ENCODE data around the gene OSBPL6.
"Not testable (repeated sequence)": the region's sequence is repeated elsewhere in the genome, so short reads cannot be mapped to it uniquely, and the experiment has no call there.

The OSBPL6 gene

DNA sequence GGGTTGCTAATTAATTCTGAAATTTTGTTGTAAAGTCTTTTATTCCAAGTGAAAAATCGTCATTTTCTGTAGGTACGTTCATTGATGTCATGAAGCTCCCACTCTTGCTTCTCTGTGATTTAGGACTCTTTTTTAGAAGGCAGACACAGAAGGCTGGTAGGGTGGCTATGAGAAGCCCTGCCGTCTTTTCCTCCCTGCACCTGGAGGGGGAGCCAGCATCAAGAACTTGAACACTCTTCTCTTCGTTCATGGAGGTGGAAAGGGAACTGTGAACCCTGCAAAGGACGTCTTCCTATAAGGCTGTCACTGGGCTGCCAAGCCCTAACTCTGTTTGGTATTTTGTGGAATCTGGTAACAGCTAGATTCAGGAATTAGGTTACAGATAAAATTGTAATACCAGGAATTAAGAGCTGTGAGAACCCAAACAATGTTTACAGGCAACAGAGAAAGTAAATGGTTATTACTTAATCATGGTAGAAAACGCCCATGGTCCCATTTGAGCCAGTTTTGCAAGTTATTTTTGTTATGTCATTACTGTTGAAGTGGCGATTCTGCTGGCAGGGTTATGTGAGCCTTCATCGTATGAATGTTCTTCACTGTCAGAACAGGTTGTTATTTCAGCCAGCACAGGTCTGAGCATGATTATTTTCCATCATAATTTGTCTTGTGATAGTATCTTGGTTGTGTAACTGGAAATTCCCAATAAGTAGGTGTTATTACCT is 112.2 kb downstream of the OSBPL6 start:
- no peak for DNase-seq (ENCODE audit: low spot score)

DNA sequence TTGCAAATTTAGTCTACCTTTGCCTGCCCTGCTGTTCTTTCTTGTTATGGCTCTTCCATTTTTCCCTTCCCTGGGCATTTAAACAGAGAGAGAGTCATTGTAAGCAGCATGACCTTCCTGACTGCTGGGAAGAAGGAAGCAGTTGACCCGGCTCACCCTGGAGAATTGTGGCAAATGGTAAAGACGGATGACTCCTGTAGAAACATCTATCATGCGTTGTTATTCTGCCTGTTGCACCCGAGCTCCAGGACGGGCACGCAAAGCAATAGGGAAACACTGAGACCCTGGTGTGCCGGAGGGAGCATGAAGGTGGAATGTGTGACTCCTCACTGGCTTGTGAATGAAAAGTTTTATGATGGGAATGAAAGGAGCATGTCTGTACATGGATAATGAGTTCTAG is 113.3 kb downstream of the OSBPL6 start:
- DNase-seq (ENCODE audit: low spot score) = no peak

DNA sequence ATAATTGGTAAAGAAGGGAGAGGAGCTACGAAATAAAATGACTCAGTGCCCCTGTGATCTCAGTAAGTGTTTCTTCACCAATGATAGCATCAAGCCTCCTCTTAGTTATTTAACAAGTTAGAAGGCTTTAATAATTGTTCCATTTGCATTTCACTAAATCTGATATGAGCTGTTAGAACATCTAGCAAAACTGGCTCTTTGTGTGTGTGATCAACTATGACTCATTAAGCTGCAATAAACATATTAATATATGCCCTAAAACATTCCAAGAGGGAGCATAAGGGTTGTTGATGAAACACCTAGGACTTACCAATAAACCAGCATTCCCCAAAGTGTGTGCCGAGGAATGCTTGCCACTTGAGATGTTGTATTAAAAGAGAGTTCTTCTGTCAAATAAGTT is 115.2 kb downstream of the OSBPL6 start:
- DNase-seq (ENCODE audit: low spot score) = no peak

DNA sequence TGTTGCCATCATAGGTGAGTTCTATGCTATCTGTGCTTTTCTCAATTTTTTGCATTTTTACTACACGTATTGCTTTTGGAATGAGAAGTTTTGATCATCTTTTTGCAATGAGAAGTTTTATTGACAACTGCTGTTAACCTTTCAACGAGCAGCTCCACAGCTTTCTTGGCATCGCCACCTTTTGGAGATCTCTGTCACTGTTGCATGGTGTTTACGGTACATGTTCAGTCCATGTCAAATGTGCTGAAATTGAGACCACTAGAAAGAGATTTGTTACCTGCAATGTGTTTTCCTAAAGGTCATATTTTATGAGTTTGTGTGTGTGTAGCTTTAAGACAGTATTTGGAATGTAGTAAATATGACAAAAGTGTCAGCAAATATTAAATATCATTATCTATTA is 120.8 kb downstream of the OSBPL6 start:
- DNase-seq (ENCODE audit: low spot score) = no peak

DNA sequence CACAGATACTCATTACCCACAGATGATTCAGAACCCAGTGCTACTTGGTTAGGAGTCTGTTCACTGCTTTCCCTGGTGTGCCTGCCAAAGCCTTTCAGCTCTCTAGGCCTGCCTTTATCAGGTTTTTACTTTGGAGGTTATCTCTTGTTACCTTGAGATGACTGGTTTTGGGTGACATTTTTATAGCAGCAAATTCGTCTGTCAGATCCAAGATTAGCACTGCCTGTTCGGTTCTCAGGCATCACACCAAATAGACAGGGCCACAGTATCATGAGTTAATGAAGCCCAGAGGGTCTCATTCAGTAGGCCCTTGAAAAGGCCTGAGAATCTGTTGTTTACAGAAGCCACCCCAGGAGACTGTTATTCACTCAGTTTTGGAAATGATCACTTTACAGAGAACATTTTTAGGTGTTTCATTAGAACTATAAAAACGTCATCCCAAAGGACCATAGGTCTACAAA is 121.2 kb downstream of the OSBPL6 start:
- no peak for DNase-seq (ENCODE audit: low spot score)

- DNase-seq (ENCODE audit: low spot score) = no peak
These were observed 123.5 kb downstream of the OSBPL6 start for GRCh38 chr2:178317811-178318210.

DNA sequence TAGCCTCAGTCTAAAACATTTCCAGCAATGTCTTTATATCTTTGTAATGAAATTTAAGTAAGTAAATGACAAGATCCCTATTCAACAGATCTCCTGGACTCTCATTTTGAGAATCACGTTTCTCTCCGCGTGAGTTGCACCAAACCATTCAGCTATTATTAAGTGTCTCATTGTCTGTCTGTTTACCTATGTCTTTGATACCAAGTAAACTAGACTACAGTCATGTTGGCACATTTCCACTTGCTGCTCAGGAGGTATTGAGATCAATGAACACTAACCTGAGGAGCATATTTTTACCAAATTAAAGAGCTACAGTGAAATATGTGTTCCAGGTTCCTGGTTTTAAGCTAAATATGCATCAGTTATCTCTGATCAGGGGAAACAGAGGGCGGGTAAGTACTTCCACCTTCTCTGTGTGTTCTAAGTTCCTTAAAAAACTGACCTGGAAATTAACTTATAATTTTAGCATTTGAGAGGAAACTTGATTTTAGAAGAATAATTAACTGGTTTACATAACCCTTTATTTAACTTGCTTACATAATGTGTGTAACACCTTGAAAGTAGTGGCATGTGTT is 125.8 kb downstream of the OSBPL6 start:
- no peak for DNase-seq (ENCODE audit: low spot score)

GRCh38 chr2:178322068-178322467 is 127.8 kb downstream of the OSBPL6 start:
- DNase-seq (ENCODE audit: low spot score) = no peak

- DNase-seq (ENCODE audit: low spot score) = not testable (repeated sequence)
These were observed 129.0 kb downstream of the OSBPL6 start for GRCh38 chr2:178323331-178323730.

- no peak for DNase-seq (ENCODE audit: low spot score)
These were observed 129.8 kb downstream of the OSBPL6 start for GRCh38 chr2:178324077-178324476.

DNA sequence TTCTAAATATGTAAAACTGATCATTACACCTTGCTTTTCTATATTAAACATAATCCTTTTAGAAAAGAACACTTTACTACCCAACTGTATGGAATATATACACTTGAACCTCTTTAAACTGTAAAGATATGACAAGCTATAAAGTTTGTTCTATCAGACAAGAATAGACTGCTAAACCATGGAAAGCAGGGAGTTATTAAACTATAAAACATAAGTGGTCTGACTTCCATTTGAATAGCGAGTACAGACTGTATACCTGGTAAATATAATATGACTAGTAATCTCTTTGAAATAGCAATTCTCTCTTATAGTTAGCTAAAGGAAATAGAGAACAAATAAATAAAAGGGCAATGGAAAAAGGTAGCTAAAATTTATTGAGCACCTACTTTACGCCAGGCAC is 131.0 kb downstream of the OSBPL6 start:
- no peak for DNase-seq (ENCODE audit: low spot score)

DNA sequence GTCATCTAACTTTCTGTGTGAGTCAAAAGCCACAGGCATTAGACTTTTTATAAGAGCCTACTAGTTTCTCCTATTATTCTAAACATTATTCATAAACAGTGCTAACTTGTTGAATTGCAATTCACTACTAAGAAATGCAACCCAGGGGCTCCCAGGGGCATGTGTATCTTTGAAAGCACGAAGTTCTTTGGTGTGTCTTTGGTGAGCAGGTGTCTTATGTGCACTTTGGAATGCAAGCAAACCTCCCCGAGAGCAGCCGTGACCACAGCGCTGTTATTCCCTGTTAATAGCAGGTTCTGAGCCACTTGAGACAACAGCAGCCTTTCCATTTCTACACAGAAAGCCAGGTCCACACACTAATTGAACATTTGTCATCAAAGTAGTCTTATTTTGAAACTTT is 133.2 kb downstream of the OSBPL6 start:
- DNase-seq (ENCODE audit: low spot score) = no peak

GRCh38 chr2:178328037-178328436 is 133.7 kb downstream of the OSBPL6 start:
- DNase-seq (ENCODE audit: low spot score) = no peak

- no peak for DNase-seq (ENCODE audit: low spot score)
These were observed 136.1 kb downstream of the OSBPL6 start for GRCh38 chr2:178330175-178331017.

DNA sequence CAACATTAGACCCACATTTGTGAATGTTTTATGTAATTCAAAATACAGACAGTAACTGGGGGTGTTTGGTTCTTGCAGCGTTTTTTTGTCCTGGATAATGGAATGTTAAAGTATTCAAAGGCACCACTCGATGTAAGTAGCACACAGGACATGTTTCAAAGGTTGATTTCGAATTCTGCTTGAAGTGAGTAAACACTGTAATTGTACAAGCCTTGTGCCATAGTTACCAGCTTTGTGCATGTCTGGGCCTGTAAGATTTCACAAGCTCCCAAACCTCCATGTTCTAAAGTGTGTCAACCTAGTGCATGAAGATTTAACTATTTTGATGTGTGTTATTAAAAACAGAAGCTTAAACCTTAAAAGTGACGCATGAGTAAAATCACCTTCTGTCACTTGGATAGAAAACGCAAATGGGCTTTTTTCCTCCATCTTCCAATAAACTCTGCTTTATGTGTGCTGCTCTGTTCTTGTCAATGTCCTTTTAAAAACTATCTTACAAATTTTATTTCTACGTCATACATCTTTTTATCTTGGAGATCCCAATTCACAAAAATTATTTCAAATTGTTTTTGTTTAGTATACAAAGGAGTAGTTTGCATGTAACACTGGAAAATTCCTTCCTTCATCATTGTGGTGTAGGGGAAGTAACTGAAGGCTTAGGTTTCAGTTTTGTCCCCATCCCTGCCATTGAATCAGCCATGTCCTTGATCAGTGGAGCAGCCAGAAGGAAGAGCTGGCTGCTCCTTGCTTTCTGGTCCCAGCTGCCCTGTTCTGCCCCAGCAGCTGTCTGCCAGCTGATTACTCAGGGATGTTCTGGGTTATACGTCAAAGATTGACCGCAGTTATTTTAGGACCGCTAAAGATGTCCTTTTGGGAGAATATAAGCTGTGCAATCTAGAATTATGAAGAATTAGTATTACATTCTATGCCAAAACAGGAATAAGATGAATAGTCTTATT is 137.4 kb downstream of the OSBPL6 start:
- no peak for DNase-seq (ENCODE audit: low spot score)

- DNase-seq (ENCODE audit: low spot score) = no peak
These were observed 139.5 kb downstream of the OSBPL6 start for GRCh38 chr2:178333851-178334250.

DNA sequence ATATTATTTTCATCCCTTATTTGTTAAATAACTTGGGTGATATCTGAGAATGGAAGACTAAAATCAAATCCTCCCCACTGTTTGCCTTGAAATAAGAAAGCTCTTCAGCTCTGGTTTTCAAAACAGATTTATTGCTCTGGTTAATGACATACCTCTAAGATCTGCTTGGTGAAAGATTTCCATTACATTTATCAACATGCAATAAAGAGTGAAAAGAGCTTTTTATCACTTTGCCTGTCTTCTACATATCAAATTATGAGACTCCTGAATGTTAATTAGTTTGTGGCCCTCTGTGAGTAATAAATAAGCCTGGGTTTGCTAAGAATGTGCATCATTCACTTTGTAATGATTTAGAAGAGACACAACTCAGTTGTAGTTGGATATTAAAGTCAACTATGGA is 140.9 kb downstream of the OSBPL6 start:
- DNase-seq (ENCODE audit: low spot score) = no peak

DNA sequence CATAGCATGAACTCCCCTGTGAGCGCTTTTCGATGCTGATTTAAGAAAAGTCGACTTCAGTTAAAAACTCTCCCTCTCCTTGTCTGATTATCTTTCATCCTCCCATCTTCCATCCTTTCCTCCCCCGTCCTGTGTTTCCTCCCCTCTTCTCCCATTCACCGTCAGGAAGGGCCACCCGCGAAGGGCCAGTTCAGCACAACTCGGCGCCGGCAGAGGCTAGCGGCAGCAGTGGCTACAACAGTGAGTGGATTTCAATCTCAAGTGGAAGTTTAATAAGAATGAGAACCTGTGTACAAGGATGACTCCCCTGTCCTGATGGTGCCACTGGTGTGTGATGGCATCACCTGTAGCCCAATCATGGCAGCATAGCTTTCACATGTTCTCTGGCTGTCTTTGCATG is 149.8 kb downstream of the OSBPL6 start:
- no peak for DNase-seq (ENCODE audit: low spot score)

- DNase-seq (ENCODE audit: low spot score) = no peak
These were observed 151.6 kb downstream of the OSBPL6 start for GRCh38 chr2:178345951-178346350.

DNA sequence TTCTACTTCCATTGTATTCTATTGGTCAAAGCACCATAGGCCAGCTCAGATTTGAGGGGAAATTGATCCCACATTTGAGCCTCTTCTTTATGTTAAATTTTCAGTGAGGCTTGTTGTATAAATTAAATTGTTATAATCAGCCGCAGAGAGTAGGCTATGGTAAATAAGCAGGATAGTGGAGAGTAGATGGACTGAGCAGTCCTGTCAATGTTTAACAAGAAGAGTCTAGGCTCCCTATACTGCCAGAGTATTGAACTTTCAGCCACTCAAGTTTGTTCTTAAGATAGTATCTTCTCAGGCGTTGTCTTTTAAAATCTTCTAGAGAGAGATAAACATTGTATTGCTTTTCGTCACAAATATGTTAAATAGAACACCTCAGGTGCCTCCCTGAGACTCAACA is 155.7 kb downstream of the OSBPL6 start:
- DNase-seq (ENCODE audit: low spot score) = no peak

GRCh38 chr2:178357704-178358103 is 163.4 kb downstream of the OSBPL6 start:
- DNase-seq (ENCODE audit: low spot score) = not testable (repeated sequence)
